ENCODE data around the gene ZNF579. TPM values are rescaled to one million over a fixed set of nuclear protein-coding genes. Genes with fewer than 3 reads are reported as not detected.

ZNF579 gene
- polyA plus RNA-seq, 2 of the 4 experiments (the other 2 are of a cell fraction), result 6.5 to 16.2 TPM

- CTCF ChIA-PET, result interaction anchor here (1.0 to 2.0 kb wide), 3 partner anchors 13 to 63 kb away, joined by 3 to 7 read pairs (median 6); no protein-coding TSS in a partner anchor
- H3K4me2 ChIP-seq, result no peak overlapping the region
- no peak for TF ChIP-seq ELK1 (IDR thresholded peaks at IDR 0.05; ENCODE audit: low read depth, low read length)
- TF ChIP-seq ESRRA (IDR thresholded peaks at IDR 0.05; ENCODE audit: borderline replicate concordance, low read length), result no peak
- no peak for TF ChIP-seq MYC (IDR thresholded peaks at IDR 0.05; ENCODE audit: borderline replicate concordance, low read length)
- no peak for TF ChIP-seq CHD4 (IDR thresholded peaks at IDR 0.05; ENCODE audit: borderline replicate concordance)
- no peak for TF ChIP-seq ZFP36 (IDR thresholded peaks at IDR 0.05; ENCODE audit: borderline replicate concordance, partially characterized antibody)
- no peak for TF ChIP-seq CBX2 (IDR thresholded peaks at IDR 0.05; ENCODE audit: borderline replicate concordance, low read depth)
- no peak for TF ChIP-seq BHLHE40 (IDR thresholded peaks at IDR 0.05; ENCODE audit: low read depth, low read length)
- TF ChIP-seq EHMT2 (IDR thresholded peaks at IDR 0.05; ENCODE audit: low read depth), result no peak
- TF ChIP-seq JUNB (IDR thresholded peaks at IDR 0.05), result no peak
- TF ChIP-seq CHD2 (IDR thresholded peaks at IDR 0.05; ENCODE audit: low read length, partially characterized antibody), result no peak
- no peak for TF ChIP-seq MAFK (IDR thresholded peaks at IDR 0.05; ENCODE audit: partially characterized antibody)
- no peak for TF ChIP-seq FOSB (CRISPR knock-in tag; IDR thresholded peaks at IDR 0.05)
- no peak for TF ChIP-seq HOXB13 (CRISPR knock-in tag; IDR thresholded peaks at IDR 0.05; ENCODE audit: low read depth)
- TF ChIP-seq NFE2L2 (conservative IDR thresholded peaks at IDR 0.05; ENCODE audit: low read length), result no peak
- TF ChIP-seq HDAC2 (IDR thresholded peaks at IDR 0.05), result no peak
- TF ChIP-seq HOXB5 (CRISPR knock-in tag; IDR thresholded peaks at IDR 0.05), result no peak
- no peak for TF ChIP-seq RFX5 (IDR thresholded peaks at IDR 0.05)
- no peak for TF ChIP-seq MAZ (IDR thresholded peaks at IDR 0.05; ENCODE audit: borderline replicate concordance, low read depth, low read length)
- TF ChIP-seq HOXA7 (CRISPR knock-in tag; IDR thresholded peaks at IDR 0.05), result no peak
- TF ChIP-seq FOSL2 (IDR thresholded peaks at IDR 0.05), result no peak
- TF ChIP-seq FOSL2 (CRISPR knock-in tag; IDR thresholded peaks at IDR 0.05), result no peak
- H3K9me3 ChIP-seq, result no peaks in the 10 kb centered on the region
- H3K4me3 ChIP-seq, result no peak overlapping the region
- ATAC-seq (no peak), DNase-seq (ENCODE audit: low read depth in 1 of 2, low spot score in 1 of 2) (no peak), FAIRE-seq (no peak)
- POLR2A ChIA-PET, result no interaction called here
- WGBS (ENCODE audit: missing lambda C conversion rate), result 59% methylated on average over 9 of the region's 9 CpGs
- H3K4me1 ChIP-seq, result peaks cover 6% of the 10 kb centered on the region; the same call in 1 of the 3 replicates
- H3K27ac ChIP-seq, result no peak overlapping the region
Observed at GRCh38 chr19:55566823-55567222, 13.8 kb downstream of the ZNF579 start.

- no peak overlapping the region for H3K4me3 ChIP-seq
- H3K27ac ChIP-seq, result no peak overlapping the region
- peaks cover 6% of the 10 kb centered on the region; the same call in 1 of the 3 replicates for H3K4me1 ChIP-seq
- FAIRE-seq, result no peak
- no peak for DNase-seq (ENCODE audit: low read depth in 1 of 2, low spot score in 1 of 2)
- POLR2A ChIA-PET, result no interaction called here
- WGBS (ENCODE audit: missing lambda C conversion rate), result 83% methylated on average over 12 of the region's 12 CpGs
- 0 out of 3 replicates have a peak, but pooled peaks cover 2% of the 10 kb centered on the region for H3K9me3 ChIP-seq
- CTCF ChIA-PET, result interaction anchor here (6.8 kb wide), 1 partner anchor 9 kb away, joined by 31 read pairs; no protein-coding TSS in a partner anchor
- no peak for TF ChIP-seq HDAC2 (IDR thresholded peaks at IDR 0.05)
- no peak for TF ChIP-seq ZSCAN20 (CRISPR knock-in tag; IDR thresholded peaks at IDR 0.05)
- no peak for TF ChIP-seq EHMT2 (IDR thresholded peaks at IDR 0.05; ENCODE audit: low read depth)
- TF ChIP-seq REST (IDR thresholded peaks at IDR 0.05), result no peak
- no peak for TF ChIP-seq FOSL2 (IDR thresholded peaks at IDR 0.05)
- no peak for TF ChIP-seq FOSL2 (CRISPR knock-in tag; IDR thresholded peaks at IDR 0.05)
- TF ChIP-seq, protein P1, sequence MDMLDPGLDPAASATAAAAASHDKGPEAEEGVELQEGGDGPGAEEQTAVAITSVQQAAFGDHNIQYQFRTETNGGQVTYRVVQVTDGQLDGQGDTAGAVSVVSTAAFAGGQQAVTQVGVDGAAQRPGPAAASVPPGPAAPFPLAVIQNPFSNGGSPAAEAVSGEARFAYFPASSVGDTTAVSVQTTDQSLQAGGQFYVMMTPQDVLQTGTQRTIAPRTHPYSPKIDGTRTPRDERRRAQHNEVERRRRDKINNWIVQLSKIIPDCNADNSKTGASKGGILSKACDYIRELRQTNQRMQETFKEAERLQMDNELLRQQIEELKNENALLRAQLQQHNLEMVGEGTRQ (IDR thresholded peaks at IDR 0.05), result no peak
- no peak for TF ChIP-seq FOXS1 (CRISPR knock-in tag; IDR thresholded peaks at IDR 0.05)
- TF ChIP-seq, protein P2, sequence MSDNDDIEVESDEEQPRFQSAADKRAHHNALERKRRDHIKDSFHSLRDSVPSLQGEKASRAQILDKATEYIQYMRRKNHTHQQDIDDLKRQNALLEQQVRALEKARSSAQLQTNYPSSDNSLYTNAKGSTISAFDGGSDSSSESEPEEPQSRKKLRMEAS (IDR thresholded peaks at IDR 0.05), result no peak
- TF ChIP-seq RAD21 (conservative IDR thresholded peaks at IDR 0.05 in 1 of 2, IDR thresholded peaks at IDR 0.05 in 1 of 2), result no peak
- no peak for TF ChIP-seq RARB (CRISPR knock-in tag; IDR thresholded peaks at IDR 0.05)
- no peak for TF ChIP-seq NR3C1 (IDR thresholded peaks at IDR 0.05)
- ATAC-seq, result peak; percentile 65 to 66; a peak in 5 of 6 replicates
- no peak overlapping the region for H3K4me2 ChIP-seq
Observed at GRCh38 chr19:55563261-55563690, 17.4 kb downstream of the ZNF579 start.

Measured in A549 (cell line).